GM18873 (cell line): Measurements from ENCODE around the gene SPRR4.
"Not testable (repeated sequence)": the region's sequence is repeated elsewhere in the genome, so short reads cannot be mapped to it uniquely, and the experiment has no call there.

Experiments used
- ATAC-seq: cut with Tn5 transposase; IDR thresholded peaks from one replicate; pipeline ENCODE4 v1.9.1; 2021; ENCODE audit warnings: mild to moderate bottlenecking, moderate library complexity, moderate number of reproducible peaks; ENCODE audit not compliant: unreplicated experiment, low FRiP score

The SPRR4 gene

DNA sequence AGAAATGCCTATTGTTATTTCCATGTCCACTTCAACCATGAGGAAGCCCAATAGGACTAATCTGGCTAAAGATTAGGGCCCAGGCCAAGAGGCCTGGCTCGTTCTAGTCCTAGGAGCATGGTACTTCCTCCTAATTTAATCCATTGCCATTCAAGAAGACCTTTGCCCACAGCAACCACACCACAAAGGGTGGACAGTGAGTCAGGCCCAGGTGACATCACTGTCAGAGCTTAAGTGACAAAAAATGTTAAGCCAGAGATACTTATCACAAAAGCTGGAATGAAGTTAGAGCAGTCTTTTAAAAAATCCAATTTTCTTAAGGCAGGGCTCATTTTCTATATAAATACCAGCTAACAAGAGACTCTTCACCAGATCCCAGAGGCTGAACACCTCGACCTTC is 30.9 kb downstream of the SPRR4 start, which contains the start of gene SPRR3:
TSS of gene SPRR3 (plus strand) at position 368 of the 400 bp plus-strand sequence. CDS start 1,272 bp downstream, outside the sequence.
- no peak for ATAC-seq

DNA sequence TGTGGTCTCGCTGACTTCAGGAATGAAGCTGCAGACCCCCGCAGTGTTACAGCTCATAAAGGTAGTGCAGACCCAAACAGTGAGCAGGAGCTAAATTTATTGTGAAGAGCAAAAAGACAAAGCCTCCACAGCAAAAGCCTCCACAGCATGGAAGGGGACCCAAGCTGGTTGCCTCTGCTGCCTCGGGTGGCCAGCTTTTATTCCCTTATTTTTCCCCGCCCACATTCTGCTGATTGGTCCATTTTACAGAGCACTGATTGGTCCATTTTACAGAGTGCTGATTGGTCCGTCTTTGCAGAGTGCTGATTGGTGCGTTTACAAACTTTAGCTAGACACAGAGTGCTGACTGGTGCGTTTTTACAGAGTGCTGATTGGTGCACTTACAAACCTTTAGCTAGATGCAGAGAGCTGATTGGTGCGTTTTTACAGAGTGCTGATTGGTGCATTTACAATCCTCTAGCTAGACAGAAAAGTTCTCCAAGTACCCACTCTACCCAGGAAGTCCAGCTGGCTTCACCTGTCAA is 40.8 kb downstream of the SPRR4 start:
- not testable (repeated sequence) for ATAC-seq

DNA sequence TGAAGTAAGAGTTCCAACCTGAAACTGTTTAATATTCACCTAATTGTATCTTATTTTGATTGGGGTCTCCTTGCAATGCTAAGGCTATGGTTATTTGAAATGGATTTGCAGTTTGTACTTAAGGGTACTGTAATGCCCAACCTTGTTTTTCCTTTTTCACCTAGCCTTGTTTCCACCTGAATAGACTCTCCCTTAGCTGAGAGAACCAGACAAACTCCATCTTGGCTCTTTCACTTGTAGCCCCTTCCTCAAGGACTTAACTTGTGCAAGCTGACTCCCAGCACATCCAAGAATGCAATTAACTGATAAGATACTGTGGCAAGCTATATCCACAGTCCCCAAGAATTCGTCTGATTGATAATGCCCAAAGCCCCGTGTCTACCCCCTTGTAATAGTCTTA is 51.4 kb downstream of the SPRR4 start:
- ATAC-seq: not testable (repeated sequence)
